Peyer's patch (tissue), 4 donors: ENCODE measurements around the gene IL4I1. TPM values are rescaled to one million over a fixed set of nuclear protein-coding genes. Genes with fewer than 3 reads are reported as not detected.

Experiments
- DNase-seq, 3 donors: peaks; one replicate each; pipeline ENCODE4 v3.0.0-alpha.2; 2017 to 2019
- H3K27ac ChIP-seq, 4 donors: fragments of 200-600 bp; sonication (generic); one replicate each; pipeline ENCODE4 v1.5.1; 2016 to 2019
- H3K27me3 ChIP-seq, 2 donors: fragments of 200-600 bp; sonication (generic); one replicate each; pipeline ENCODE4 v1.5.1; 2019
- H3K36me3 ChIP-seq, 3 donors: fragments of 200-600 bp; sonication (generic); one replicate each; pipeline ENCODE4 v1.5.1; 2016 to 2019
- H3K4me1 ChIP-seq, 4 donors: fragments of 200-600 bp; sonication (generic); one replicate each; pipeline ENCODE4 v1.5.1; 2016 to 2019
- H3K4me3 ChIP-seq, 4 donors: fragments of 200-600 bp; sonication (generic); 1 replicate in 3 of 4; 2 replicates in 1 of 4; pipeline ENCODE4 v1.5.1; 2016 to 2019; ENCODE audit warnings: mild to moderate bottlenecking in 1 of 4
- H3K9me3 ChIP-seq, 4 donors: fragments of 200-600 bp; sonication (generic); one replicate each; pipeline ENCODE4 v1.5.1; 2016 to 2019; ENCODE audit warnings: mild to moderate bottlenecking in 1 of 4
- CTCF ChIP-seq, 6 experiments: fragments of 450-650 bp in 4 of 6; fragments of 200-600 bp in 2 of 6; sonication (generic) in 1 of 6; IDR thresholded peaks; one replicate each; pipeline ENCODE4 v1.5.1; 2017 to 2019; ENCODE audit warnings: antibody characterized with exemption in 6 of 6, mild to moderate bottlenecking in 3 of 6, moderate library complexity in 1 of 6
- POLR2A ChIP-seq, 2 donors: fragments of 450-650 bp; IDR thresholded peaks; one replicate each; pipeline ENCODE4 v1.5.1; 2017; ENCODE audit warnings: antibody characterized with exemption in 2 of 2, mild to moderate bottlenecking in 2 of 2, moderate library complexity in 2 of 2
- total RNA-seq, 4 donors: library from RNA; depleted of rRNA; stranded (reverse); fragments of >200 nt; gene quantifications; one replicate each; pipeline ENCODE4 v1.1.0, GENCODE V29; 2016

The IL4I1 gene
- total RNA-seq, 4 donors from 2014 or later: not detected

GRCh38 chr19:49878744-49879070, 18.0 kb downstream of the IL4I1 start:
- H3K27ac ChIP-seq: peak overlapping the region in 3 of 4 donors; percentile 92 to 98 (median 94)
- peak overlapping the region in 2 of 4 donors; percentile 75 to 78 for H3K4me3 ChIP-seq
- no peaks in the 10 kb centered on the region for H3K27me3 ChIP-seq
- H3K4me1 ChIP-seq: peaks cover 0 to 27% (median 4%) of the 10 kb centered on the region in 4 donors
- no peak for DNase-seq
- TF ChIP-seq CTCF (IDR thresholded peaks at IDR 0.05): no peak
- TF ChIP-seq POLR2A (IDR thresholded peaks at IDR 0.05): no peak
- no peaks in the 10 kb centered on the region for H3K9me3 ChIP-seq
- H3K36me3 ChIP-seq: peaks cover 0 to 51% (median 4%) of the 10 kb centered on the region in 3 donors

GRCh38 chr19:49877879-49878743, 18.6 kb downstream of the IL4I1 start:
- no peak for TF ChIP-seq POLR2A (IDR thresholded peaks at IDR 0.05)
- no peak for TF ChIP-seq CTCF (IDR thresholded peaks at IDR 0.05)
- Histone ChIP-seq H3K27ac (peak overlapping the region; percentile 92 to 98 (median 94)), H3K27me3 (no peaks in the 10 kb centered on the region), H3K36me3 (peaks cover 0 to 46% (median 4%) of the 10 kb centered on the region in 3 donors), H3K4me1 (peaks cover 0 to 27% (median 4%) of the 10 kb centered on the region in 4 donors), H3K4me3 (peak overlapping the region; percentile 59 to 92 (median 76)), H3K9me3 (no peaks in the 10 kb centered on the region)
- peak; percentile 99 to 100 (median 99) for DNase-seq

GRCh38 chr19:49877020-49877878, 19.4 kb downstream of the IL4I1 start, which contains the start of the genes AKT1S1 and TBC1D17:
Gene AKT1S1 (minus strand): TSS chr19:49877355. CDS start chr19:49873295, 4,060 bp downstream.
Gene TBC1D17 (plus strand): TSS chr19:49877702. CDS start chr19:49877724, 22 bp downstream.
- H3K4me3 ChIP-seq: peak within 1 kb of the TSS; percentile 59 to 92 (median 76)
- peak; percentile 98 to 100 (median 99) for DNase-seq
- H3K4me1 ChIP-seq: peaks cover 0 to 27% (median 4%) of the 10 kb centered on the region in 4 donors
- H3K27ac ChIP-seq: peak within 1 kb of the TSS; percentile 92 to 98 (median 94)
- TF ChIP-seq POLR2A (IDR thresholded peaks at IDR 0.05) (peak; percentile 83 to 87), CTCF (IDR thresholded peaks at IDR 0.05) (no peak)
- H3K36me3 ChIP-seq: peaks cover 0 to 45% (median 0%) of the 10 kb centered on the region in 3 donors
- H3K27me3 ChIP-seq: no peaks in the 10 kb centered on the region
- no peaks in the 10 kb centered on the region for H3K9me3 ChIP-seq

- no peaks in the 10 kb centered on the region for H3K9me3 ChIP-seq
- no peaks in the 10 kb centered on the region for H3K27me3 ChIP-seq
- peaks cover 0 to 27% (median 4%) of the 10 kb centered on the region in 4 donors for H3K4me1 ChIP-seq
- TF ChIP-seq POLR2A (IDR thresholded peaks at IDR 0.05) (peak; percentile 10 to 20), CTCF (IDR thresholded peaks at IDR 0.05) (no peak)
- peak overlapping the region; percentile 92 to 98 (median 94) for H3K27ac ChIP-seq
- peaks cover 0 to 38% (median 0%) of the 10 kb centered on the region in 3 donors for H3K36me3 ChIP-seq
- peak; percentile 98 to 99 (median 98) for DNase-seq
- H3K4me3 ChIP-seq: peak overlapping the region; percentile 59 to 92 (median 69)
Measured at GRCh38 chr19:49876422-49877019, 20.2 kb downstream of the IL4I1 start.
